GM12864 (cell line): ENCODE measurements around the gene FAIM.

Source experiments
- DNase-seq: peaks from one replicate; pipeline ENCODE4 v3.0.0-alpha.2; 2011; ENCODE audit warnings: low read depth
- H3K4me3 ChIP-seq: 2 replicates; pipeline ENCODE4 v1.5.1; 2011; ENCODE audit warnings: mild to moderate bottlenecking, low read depth, low read length, control low read depth
- TF ChIP-seq, protein P1 (sequence below): IDR thresholded peaks from 2 replicates; pipeline ENCODE4 v1.5.1; 2011; ENCODE audit warnings: low read depth, mild to moderate bottlenecking, moderate library complexity, low read length, control low read depth, inconsistent platforms; ENCODE audit errors: missing control alignments

FAIM gene

DNA sequence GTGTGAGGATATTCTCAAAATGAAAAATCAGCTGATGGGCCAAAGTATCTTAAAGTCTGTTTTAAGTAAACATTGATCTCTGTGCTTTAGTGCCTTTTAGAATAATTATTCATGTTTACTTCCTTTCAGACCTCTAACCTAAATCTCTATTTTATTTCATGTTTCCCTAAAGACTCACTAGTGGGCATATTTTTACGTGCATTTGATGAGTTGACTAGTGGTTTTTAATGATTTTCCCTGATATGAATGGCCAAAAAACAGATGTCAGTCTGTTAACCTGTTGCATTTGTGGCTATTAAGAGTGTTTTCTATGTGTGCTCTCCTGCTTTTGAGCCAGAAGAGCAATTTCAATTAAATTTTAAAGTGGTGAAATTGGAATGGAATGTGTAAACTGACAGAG is 6.9 kb downstream of the FAIM start:
- TF ChIP-seq, protein P1, sequence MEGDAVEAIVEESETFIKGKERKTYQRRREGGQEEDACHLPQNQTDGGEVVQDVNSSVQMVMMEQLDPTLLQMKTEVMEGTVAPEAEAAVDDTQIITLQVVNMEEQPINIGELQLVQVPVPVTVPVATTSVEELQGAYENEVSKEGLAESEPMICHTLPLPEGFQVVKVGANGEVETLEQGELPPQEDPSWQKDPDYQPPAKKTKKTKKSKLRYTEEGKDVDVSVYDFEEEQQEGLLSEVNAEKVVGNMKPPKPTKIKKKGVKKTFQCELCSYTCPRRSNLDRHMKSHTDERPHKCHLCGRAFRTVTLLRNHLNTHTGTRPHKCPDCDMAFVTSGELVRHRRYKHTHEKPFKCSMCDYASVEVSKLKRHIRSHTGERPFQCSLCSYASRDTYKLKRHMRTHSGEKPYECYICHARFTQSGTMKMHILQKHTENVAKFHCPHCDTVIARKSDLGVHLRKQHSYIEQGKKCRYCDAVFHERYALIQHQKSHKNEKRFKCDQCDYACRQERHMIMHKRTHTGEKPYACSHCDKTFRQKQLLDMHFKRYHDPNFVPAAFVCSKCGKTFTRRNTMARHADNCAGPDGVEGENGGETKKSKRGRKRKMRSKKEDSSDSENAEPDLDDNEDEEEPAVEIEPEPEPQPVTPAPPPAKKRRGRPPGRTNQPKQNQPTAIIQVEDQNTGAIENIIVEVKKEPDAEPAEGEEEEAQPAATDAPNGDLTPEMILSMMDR: no peak
- no peak overlapping the region for H3K4me3 ChIP-seq

DNA sequence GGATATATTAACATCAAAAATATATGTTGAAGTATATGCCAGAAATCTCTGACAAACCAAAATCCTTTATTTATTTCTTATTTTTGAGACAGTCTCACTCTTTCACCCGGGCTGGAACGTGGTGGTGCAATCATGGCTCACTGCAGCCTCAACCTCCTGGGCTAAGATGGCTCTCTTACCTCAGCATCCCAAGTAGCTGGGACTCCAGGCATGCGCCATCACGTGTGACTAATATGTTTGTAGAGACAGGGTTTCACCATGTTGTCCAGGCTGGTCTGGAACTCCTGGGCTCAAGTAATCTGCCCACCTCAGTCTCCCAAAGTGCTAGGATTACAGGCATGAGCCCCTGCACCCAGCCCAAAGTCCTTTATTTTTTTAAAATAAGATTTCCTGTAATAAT is 11.9 kb downstream of the FAIM start:
- H3K4me3 ChIP-seq: no peak overlapping the region
- DNase-seq: no peak
- TF ChIP-seq, protein P1: no peak

More for the DNA sequence above, 6.9 kb downstream of the FAIM start:
- DNase-seq: no peak

DNA sequence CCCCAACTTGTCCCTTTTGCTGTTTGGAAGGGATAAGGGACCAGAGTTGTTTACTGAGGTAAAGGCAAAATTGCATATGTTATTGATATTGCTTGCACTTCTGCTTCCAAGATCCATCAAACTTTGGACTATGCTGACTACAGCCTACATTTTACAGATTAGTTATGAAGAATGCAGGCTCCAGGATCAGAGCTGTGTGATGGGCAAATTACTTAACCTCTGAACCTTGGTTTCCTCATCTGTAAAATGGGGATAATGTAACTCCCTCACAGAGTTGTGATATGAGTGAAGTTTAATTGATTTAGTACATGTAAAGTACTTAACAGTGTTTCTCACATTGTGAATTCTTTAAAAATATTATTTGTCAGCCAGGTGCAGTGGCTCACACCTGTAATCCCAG is 15.9 kb downstream of the FAIM start:
- H3K4me3 ChIP-seq: no peak overlapping the region
- TF ChIP-seq, protein P1: no peak
- no peak for DNase-seq

DNA sequence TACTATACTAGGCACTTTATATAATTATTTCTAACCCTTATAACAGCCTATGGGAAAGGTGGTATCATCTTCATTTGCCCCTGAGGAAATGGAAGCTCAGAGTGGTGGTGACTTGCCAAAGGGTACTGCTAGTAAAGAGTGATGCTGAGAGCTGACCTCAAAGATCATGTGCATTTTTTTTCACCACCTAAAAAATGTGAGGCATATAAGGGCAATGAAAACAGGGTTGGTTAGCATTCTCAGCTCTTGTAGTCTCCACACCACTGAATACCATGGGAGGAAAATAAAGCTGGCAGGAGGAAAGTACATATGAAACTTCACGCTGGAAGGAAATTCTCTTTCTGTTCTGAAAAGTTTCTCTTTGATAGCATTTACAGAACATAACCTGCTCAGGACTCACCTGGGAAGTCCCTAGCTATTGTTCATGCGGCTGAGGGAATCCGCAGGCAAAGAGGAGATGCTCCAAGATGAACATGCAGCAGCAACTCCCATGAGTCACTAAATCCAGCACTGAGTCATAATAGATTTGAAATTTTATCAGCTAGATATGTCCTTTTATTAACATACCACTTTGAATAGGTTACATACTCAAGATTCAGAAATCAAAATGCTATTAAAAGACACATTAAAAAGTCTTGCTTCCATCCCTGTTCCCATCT is 17.3 kb downstream of the FAIM start:
- H3K4me3 ChIP-seq: no peak overlapping the region
- no peak for DNase-seq
- TF ChIP-seq, protein P1: no peak

DNA sequence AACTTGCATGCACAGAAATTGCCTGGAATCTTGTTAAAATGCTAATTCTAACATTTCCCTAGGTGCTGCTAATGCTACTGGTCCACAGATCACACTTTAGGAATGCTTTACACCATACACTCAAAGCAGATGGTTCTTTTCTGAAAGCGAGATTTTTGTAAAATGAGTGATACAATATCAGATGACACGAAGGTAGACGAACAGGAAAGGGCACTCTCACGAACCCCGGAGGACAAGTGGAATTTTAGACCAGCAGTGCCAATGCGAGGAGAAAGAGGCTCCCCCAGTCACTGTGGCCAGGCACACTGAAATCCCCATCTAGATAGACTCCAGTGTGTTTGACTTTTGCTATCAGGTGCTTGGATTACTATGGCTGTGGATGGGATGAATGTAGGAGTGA is 21.0 kb downstream of the FAIM start:
- no peak overlapping the region for H3K4me3 ChIP-seq
- TF ChIP-seq, protein P1: no peak
- no peak for DNase-seq

DNA sequence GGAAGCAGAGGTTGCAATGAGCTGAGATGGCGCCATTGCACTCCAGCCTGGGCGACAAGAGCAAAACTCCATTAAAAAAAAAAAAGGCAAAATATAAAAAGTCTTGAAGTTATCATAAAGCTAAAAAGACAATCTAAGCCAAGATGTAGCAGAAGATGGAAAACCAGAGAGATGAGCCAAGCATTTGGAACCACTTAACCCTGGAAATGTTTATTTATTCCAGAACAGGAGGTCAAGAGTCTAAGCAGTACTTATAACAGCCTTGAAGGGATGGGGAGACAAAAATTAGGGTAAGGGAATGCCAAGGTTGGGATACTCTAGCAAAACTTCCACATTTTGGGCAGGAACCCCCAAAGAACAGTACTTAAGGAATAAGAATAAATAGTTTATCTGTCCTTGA is 30.1 kb downstream of the FAIM start:
- TF ChIP-seq, protein P1: no peak
- H3K4me3 ChIP-seq: no peak overlapping the region
- DNase-seq: no peak

DNA sequence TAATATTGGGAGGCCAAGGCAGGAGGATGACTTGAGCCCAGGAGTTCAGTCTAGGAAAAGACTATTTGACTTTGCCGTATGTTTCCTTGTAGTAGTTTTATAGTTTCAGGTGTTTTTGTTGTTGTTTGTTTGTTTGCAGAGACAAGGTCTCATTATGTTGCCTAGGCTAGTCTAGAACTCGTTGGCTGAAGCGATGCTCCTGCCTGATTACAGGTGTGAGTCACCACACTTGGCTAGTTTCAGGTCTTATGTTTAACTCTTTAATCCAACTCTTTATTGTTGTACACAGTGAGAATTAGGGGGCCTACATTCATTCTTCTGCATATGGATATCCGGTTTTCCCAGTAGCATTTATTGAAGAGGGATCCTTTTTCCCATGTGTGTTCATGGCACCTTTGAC is 32.0 kb downstream of the FAIM start:
- DNase-seq: no peak
- TF ChIP-seq, protein P1: no peak
- H3K4me3 ChIP-seq: no peak overlapping the region
